Measurements from ENCODE around the gene ZBTB32. TPM values are rescaled to one million over a fixed set of nuclear protein-coding genes. Genes with fewer than 3 reads are reported as not detected.

The ZBTB32 gene
- total RNA-seq, 1 donor from 2014 or later = not detected

DNA sequence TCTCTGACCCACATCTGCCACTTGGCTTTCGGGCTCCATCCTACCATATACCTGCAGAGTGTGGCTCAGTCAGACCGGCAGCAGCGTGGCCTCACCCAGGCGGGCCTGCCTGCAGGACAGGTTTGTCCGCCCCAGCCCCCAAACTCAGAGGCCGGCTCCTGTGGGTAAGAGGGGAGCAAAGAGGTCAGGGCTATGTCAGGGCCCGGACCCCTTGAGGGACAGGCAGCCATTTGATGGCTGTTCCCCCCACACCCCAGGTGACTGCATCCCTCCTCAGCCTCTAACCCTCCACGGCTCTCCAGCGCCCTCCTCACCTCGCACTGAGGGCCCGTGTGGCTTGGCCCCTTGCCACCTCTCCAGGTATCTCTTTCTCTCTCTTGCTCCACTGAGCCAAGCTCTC, 12.3 kb upstream of the ZBTB32 start:
- no peaks in the 10 kb centered on the region for H3K9me3 ChIP-seq (ENCODE audit: insufficient read depth, low read depth, low read length)
- no peak for TF ChIP-seq CTCF (IDR thresholded peaks at IDR 0.05; ENCODE audit: insufficient read depth, low read depth, low read length)
- no peak for TF ChIP-seq EZH2 (IDR thresholded peaks at IDR 0.05; ENCODE audit: insufficient read depth, low read length)
- no peaks in the 10 kb centered on the region for H3K79me2 ChIP-seq (ENCODE audit: insufficient read depth, low read length)
- H4K20me1 ChIP-seq (ENCODE audit: insufficient read depth, low read length) = no peaks in the 10 kb centered on the region
- H3K36me3 Mint-ChIP-seq (ENCODE audit: low read depth, unreplicated experiment) = peaks cover 2% of the 10 kb centered on the region
- H3K36me3 ChIP-seq (ENCODE audit: insufficient read depth, low read length) = no peaks in the 10 kb centered on the region
- peaks cover 9% of the 10 kb centered on the region for H3K27me3 Mint-ChIP-seq (ENCODE audit: low read depth, unreplicated experiment)
- H3K27ac Mint-ChIP-seq (ENCODE audit: unreplicated experiment) = no peak overlapping the region
- H3K4me3 Mint-ChIP-seq (ENCODE audit: unreplicated experiment) = no peak overlapping the region
- H3K27me3 ChIP-seq (ENCODE audit: insufficient read depth, low read length) = no peaks in the 10 kb centered on the region
- H3K9me3 Mint-ChIP-seq (ENCODE audit: unreplicated experiment) = peaks cover 4% of the 10 kb centered on the region
- FAIRE-seq (no peak), DNase-seq (ENCODE audit: low read depth) (no peak)
- no peak overlapping the region for H3K9ac ChIP-seq (ENCODE audit: low read length)
- no peaks in the 10 kb centered on the region for H3K4me1 Mint-ChIP-seq (ENCODE audit: low read depth, unreplicated experiment)
- no peaks in the 10 kb centered on the region for H3K4me1 ChIP-seq (ENCODE audit: insufficient read depth, low read length)
- H2AFZ ChIP-seq (ENCODE audit: low read depth, low read length) = no peak overlapping the region
- no peak overlapping the region for H3K4me2 ChIP-seq (ENCODE audit: low read length)
- no peak overlapping the region for H3K27ac ChIP-seq (ENCODE audit: low read depth, low read length)
- no peak overlapping the region for H3K4me3 ChIP-seq (ENCODE audit: insufficient read depth, low read depth, low read length)

DNA sequence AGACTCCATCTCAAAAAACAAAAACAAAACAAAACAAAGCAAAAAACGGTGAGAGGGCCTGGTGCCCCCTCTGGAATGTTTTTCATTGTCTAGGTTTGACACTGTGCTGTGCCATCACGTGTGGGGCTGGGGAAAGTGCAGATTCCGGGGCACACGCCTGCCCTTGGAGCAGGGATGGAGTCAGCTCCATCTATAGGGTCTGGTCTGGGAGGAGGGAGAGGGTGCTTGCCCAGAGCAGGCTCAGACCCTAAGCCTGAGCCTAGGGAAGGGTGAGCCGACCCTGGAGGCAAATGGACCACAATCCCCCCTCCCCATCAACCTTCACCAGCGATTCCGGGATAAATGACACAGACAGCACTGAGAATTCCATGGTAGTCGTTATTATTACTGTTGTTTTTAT, 10.9 kb upstream of the ZBTB32 start:
- Mint-ChIP-seq H3K4me3 (ENCODE audit: unreplicated experiment) (no peak overlapping the region), H3K27ac (ENCODE audit: unreplicated experiment) (no peak overlapping the region), H3K9me3 (ENCODE audit: unreplicated experiment) (peaks cover 4% of the 10 kb centered on the region), H3K4me1 (ENCODE audit: low read depth, unreplicated experiment) (no peaks in the 10 kb centered on the region), H3K36me3 (ENCODE audit: low read depth, unreplicated experiment) (peaks cover 2% of the 10 kb centered on the region), H3K27me3 (ENCODE audit: low read depth, unreplicated experiment) (peaks cover 11% of the 10 kb centered on the region)
- no peak overlapping the region for H3K9ac ChIP-seq (ENCODE audit: low read length)
- no peaks in the 10 kb centered on the region for H3K9me3 ChIP-seq (ENCODE audit: insufficient read depth, low read depth, low read length)
- H3K27ac ChIP-seq (ENCODE audit: low read depth, low read length) = no peak overlapping the region
- H3K4me2 ChIP-seq (ENCODE audit: low read length) = no peak overlapping the region
- no peak overlapping the region for H3K4me3 ChIP-seq (ENCODE audit: insufficient read depth, low read depth, low read length)
- TF ChIP-seq CTCF (IDR thresholded peaks at IDR 0.05; ENCODE audit: insufficient read depth, low read depth, low read length) = no peak
- TF ChIP-seq EZH2 (IDR thresholded peaks at IDR 0.05; ENCODE audit: insufficient read depth, low read length) = no peak
- H4K20me1 ChIP-seq (ENCODE audit: insufficient read depth, low read length) = no peaks in the 10 kb centered on the region
- no peaks in the 10 kb centered on the region for H3K27me3 ChIP-seq (ENCODE audit: insufficient read depth, low read length)
- FAIRE-seq (no peak), DNase-seq (ENCODE audit: low read depth) (no peak)
- H3K4me1 ChIP-seq (ENCODE audit: insufficient read depth, low read length) = no peaks in the 10 kb centered on the region
- no peak overlapping the region for H2AFZ ChIP-seq (ENCODE audit: low read depth, low read length)
- no peaks in the 10 kb centered on the region for H3K79me2 ChIP-seq (ENCODE audit: insufficient read depth, low read length)
- no peaks in the 10 kb centered on the region for H3K36me3 ChIP-seq (ENCODE audit: insufficient read depth, low read length)

DNA sequence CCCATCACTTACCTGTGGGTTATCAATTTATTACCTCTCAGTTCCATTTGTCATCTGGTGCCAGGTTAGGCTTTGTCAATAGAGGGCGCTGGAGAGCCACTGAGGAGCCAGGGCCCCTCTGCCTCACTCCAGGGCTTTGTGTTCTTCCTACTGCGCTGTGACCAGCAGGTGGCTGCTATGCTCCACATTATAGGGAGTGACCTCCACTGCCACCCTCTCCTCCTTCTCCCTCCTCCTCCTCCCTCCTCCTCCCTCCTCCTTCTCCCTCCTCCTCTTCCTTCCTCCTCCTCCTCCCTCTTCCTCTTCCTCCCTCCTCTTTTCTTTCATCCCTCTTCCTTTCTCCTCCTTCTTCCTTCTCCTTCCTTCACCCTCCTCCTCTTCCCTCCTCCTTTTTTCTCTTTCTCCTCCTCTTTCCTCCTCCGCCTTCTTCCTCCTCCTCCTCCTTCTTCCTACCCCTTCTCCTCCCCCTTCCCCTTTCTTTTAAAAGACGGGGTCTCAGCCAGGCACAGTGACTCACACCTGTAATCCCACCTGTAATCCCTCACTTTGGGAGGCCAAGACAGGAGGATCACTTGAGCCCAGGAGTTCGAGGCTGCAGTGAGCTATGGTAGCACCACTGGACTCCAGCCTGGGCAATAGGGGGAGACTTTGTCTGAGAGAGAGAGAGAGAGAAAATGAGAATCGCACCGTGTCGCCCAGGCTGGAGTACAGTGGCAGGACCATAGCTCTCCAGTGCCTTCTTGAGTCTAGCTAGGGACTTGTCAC, 10.3 kb upstream of the ZBTB32 start:
- no peaks in the 10 kb centered on the region for H3K79me2 ChIP-seq (ENCODE audit: insufficient read depth, low read length)
- H3K4me1 Mint-ChIP-seq (ENCODE audit: low read depth, unreplicated experiment) = no peaks in the 10 kb centered on the region
- H3K27ac ChIP-seq (ENCODE audit: low read depth, low read length) = no peak overlapping the region
- no peaks in the 10 kb centered on the region for H3K9me3 ChIP-seq (ENCODE audit: insufficient read depth, low read depth, low read length)
- H3K27ac Mint-ChIP-seq (ENCODE audit: unreplicated experiment) = no peak overlapping the region
- peaks cover 17% of the 10 kb centered on the region for H3K27me3 Mint-ChIP-seq (ENCODE audit: low read depth, unreplicated experiment)
- no peak overlapping the region for H3K4me2 ChIP-seq (ENCODE audit: low read length)
- H3K9me3 Mint-ChIP-seq (ENCODE audit: unreplicated experiment) = peaks cover 4% of the 10 kb centered on the region
- H3K4me3 Mint-ChIP-seq (ENCODE audit: unreplicated experiment) = no peak overlapping the region
- no peaks in the 10 kb centered on the region for H4K20me1 ChIP-seq (ENCODE audit: insufficient read depth, low read length)
- FAIRE-seq (no peak), DNase-seq (ENCODE audit: low read depth) (peak; percentile 48)
- TF ChIP-seq CTCF (IDR thresholded peaks at IDR 0.05; ENCODE audit: insufficient read depth, low read depth, low read length) (peak; percentile 93), EZH2 (IDR thresholded peaks at IDR 0.05; ENCODE audit: insufficient read depth, low read length) (no peak)
- no peak overlapping the region for H2AFZ ChIP-seq (ENCODE audit: low read depth, low read length)
- no peaks in the 10 kb centered on the region for H3K36me3 ChIP-seq (ENCODE audit: insufficient read depth, low read length)
- H3K9ac ChIP-seq (ENCODE audit: low read length) = no peak overlapping the region
- H3K4me3 ChIP-seq (ENCODE audit: insufficient read depth, low read depth, low read length) = no peak overlapping the region
- H3K4me1 ChIP-seq (ENCODE audit: insufficient read depth, low read length) = no peaks in the 10 kb centered on the region
- peaks cover 2% of the 10 kb centered on the region for H3K36me3 Mint-ChIP-seq (ENCODE audit: low read depth, unreplicated experiment)
- no peaks in the 10 kb centered on the region for H3K27me3 ChIP-seq (ENCODE audit: insufficient read depth, low read length)
